HG03280 (cell line): ENCODE results near the gene RPL6.
"Not testable (repeated sequence)": the region's sequence is repeated elsewhere in the genome, so short reads cannot be mapped to it uniquely, and the experiment has no call there.

Experiments used
- ATAC-seq: cut with Tn5 transposase; IDR thresholded peaks from one replicate; pipeline ENCODE4 v1.9.1; 2021; ENCODE audit warnings: mild to moderate bottlenecking, moderate library complexity; ENCODE audit not compliant: unreplicated experiment

The RPL6 gene

GRCh38 chr12:112409064-112409905 lies at the start of gene RPL6:
TSS of gene RPL6 (minus strand) at chr12:112409605. CDS start at chr12:112408656, 949 bp downstream.
- ATAC-seq: peak; percentile 90

GRCh38 chr12:112458751-112459150 lies 49.3 kb upstream of the RPL6 start:
- ATAC-seq: no peak

- ATAC-seq: no peak
Measured at GRCh38 chr12:112458330-112458729, 48.9 kb upstream of the RPL6 start.

GRCh38 chr12:112457142-112457541 lies 47.7 kb upstream of the RPL6 start:
- not testable (repeated sequence) for ATAC-seq

- ATAC-seq: no peak
Measured at GRCh38 chr12:112456029-112456428, 46.6 kb upstream of the RPL6 start.

- no peak for ATAC-seq
Measured at GRCh38 chr12:112450725-112451124, 41.3 kb upstream of the RPL6 start.

DNA sequence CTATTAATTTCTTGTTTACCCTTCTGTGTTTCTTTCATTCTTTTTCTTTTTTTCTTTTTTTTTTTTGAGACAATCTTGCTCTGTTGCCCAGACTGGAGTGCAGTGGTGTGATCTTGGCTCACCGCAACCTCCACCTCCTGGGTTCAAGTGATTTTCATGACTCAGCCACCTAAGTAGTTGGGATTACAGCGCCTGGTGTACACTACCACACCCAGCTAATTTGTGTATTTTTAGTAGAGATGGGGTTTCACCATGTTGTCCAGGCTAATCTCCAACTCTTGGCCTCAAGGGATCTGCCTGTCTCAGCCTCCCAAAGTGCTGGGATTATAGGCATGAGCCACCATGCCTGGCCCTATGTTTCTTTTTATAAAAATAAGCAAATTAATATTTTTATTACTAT lies 38.8 kb upstream of the RPL6 start:
- ATAC-seq: not testable (repeated sequence)

DNA sequence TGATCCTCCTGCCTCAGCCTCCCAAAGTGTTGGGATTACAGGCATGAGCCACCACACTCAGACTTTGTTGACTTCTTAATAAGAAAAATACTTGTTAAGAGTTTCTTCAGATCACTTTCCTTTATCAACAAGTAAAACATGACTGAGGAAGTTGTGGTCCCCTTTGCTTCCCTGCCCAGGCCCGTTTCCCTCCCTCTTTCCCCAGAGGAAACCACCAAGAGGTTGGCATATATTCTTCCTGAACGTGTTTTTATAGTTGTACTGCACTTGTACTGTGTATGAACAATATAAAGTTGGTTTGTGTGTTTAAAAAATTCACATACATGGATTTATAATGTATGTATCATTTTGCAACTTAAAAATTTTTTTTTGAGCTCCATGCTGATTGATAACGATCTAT lies 37.7 kb upstream of the RPL6 start:
- ATAC-seq: no peak

DNA sequence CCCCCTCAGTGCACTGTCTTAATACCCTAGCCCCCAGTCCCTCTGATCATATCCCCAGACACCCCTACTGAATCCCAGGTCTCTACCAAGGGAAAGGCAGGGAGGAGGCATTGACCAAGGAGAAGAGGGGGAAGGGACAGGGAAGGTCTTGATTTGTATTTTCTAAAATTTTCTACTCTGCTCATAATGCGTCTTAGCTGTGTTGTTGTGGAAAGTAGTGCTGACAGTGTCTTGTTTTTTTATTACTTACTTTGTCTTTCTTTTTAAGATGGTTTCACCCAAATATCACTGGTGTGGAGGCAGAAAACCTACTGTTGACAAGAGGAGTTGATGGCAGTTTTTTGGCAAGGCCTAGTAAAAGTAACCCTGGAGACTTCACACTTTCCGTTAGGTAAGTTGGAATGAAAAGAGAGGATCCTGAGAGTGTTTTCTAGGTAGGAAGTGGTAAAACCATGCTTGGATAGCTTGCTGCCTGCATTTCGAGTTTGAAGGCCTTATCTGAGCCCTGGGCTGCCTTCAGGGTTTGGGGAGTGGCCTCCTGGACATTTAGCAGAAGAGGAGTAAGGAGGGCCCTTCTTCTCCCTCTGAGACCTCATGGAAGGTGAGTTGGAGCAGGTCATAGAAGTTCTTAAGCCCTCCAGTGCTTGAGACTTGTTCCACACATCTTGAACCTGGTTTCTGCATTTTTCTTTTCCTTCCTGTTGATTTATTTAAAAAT lies 36.8 kb upstream of the RPL6 start:
- no peak for ATAC-seq

GRCh38 chr12:112443916-112444315 lies 34.5 kb upstream of the RPL6 start:
- no peak for ATAC-seq

DNA sequence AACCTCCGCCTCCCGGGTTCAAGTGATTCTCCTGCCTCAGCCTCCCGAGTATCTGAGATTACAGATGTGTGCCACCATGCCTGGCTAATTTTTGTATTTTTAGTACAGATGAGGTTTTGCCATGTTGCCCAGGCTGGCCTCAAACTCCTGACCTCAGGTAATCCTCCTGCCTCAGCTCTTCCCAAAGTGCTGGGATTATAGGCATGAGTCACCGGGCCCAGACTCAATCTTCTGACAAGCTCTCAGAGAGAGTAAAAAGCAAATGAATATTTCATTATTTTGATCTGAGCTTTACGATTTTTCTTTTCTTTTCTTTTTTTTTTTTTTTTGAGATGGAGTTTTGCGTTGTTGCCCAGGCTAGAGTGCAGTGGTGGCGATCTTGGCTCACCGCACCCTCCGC lies 31.2 kb upstream of the RPL6 start:
- not testable (repeated sequence) for ATAC-seq

- ATAC-seq: no peak
Measured at GRCh38 chr12:112439769-112440168, 30.4 kb upstream of the RPL6 start.

GRCh38 chr12:112438645-112439044 lies 29.2 kb upstream of the RPL6 start:
- ATAC-seq: not testable (repeated sequence)

- ATAC-seq: no peak
Measured at GRCh38 chr12:112433551-112433950, 24.1 kb upstream of the RPL6 start.

DNA sequence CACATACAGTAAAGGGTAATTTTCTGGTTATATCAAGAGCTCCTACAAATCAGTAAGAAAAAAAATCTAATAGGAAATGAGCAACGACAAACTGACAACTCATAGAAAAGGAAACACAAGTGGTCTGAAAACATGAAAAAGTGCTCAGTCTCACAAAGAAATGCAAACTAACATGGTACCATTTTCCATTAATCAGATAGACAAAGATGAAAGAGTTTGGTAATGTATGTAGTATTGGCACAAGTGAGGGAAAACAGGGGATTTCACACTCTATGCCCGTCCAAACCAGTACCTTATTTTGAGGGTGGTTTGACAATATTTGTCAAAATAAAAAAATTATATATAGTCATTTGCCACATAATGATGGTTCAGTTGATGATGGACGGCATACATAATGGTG lies 22.6 kb upstream of the RPL6 start:
- ATAC-seq: no peak

DNA sequence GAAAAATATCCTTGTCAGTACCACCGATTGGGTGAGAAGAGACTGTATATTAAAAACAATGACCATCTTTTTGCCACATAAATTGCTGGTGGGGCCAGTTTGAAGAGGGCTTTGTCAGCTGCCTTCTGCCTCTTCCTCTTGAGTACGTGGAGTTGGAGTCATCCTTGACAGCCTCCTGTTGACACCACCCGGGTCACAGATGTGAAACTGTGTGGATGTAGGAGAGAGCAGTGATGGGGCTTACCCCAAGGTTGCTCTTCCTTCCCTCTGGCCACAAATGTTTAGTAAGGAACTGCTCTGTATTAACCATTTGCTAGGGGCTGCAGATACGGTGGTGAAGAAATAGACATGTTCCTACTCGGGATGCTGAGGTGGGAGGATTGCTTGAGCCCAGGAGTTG lies 21.5 kb upstream of the RPL6 start:
- ATAC-seq: no peak

GRCh38 chr12:112427760-112428159 lies 18.4 kb upstream of the RPL6 start:
- no peak for ATAC-seq

DNA sequence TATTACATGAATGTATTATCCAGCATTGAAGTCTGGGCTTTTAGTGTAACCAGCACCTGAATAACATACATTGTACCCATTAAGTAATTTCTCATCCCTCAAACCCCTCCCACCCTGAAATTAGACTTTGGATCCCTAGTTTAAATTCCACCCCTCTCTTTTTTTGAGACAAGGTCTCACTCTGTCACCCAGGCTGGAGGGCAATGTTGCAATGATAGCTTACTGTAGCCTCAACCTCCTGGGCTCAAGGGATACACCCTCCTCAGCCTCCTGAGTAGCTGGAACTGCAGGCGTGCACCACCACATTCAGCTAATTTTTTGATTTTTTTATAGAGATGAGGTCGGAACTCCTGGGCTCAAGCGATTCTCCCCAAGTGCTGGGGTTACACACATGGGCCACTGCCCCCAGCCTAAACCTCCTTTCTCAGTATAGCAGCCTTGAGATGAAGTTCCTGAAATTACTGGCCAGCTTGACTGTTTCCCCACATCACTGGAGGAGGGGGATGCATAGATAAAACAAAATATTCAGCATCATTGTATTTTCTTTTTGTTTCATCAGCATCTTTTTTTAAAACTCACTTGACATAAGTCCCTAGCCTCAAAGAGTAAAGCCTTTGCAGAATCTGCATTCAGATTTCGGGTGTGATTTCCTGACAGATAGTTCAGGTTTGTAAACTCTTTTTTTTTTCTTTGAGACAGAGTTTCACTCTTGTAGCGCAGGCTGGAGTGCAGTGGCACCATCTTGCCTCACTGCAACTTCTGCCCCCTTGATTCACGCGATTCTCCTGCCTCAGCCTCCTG lies 16.4 kb upstream of the RPL6 start:
- no peak for ATAC-seq

- ATAC-seq: no peak
Measured at GRCh38 chr12:112424126-112424525, 14.7 kb upstream of the RPL6 start.

- ATAC-seq: no peak
Measured at GRCh38 chr12:112422531-112422930, 13.1 kb upstream of the RPL6 start.

- ATAC-seq: no peak
Measured at GRCh38 chr12:112421363-112421762, 12.0 kb upstream of the RPL6 start.
